ENCODE data around the gene HPS5.
"Not testable (repeated sequence)": the region's sequence is repeated elsewhere in the genome, so short reads cannot be mapped to it uniquely, and the experiment has no call there.

Gene HPS5

GRCh38 chr11:18321969-18322711 is at the start of gene HPS5, which contains the start of gene GTF2H1:
TSS of gene HPS5 (minus strand) at chr11:18322140. CDS start at chr11:18317858, 4,282 bp downstream.
TSS of gene GTF2H1 (plus strand) at chr11:18322567. CDS start at chr11:18333075, 10,508 bp downstream.
- peak; percentile 89 to 91 for DNase-seq (ENCODE audit: low read depth in 2 of 2)

GRCh38 chr11:18371279-18371678 is 49.3 kb upstream of the HPS5 start:
- DNase-seq (ENCODE audit: low read depth in 2 of 2) = no peak

- no peak for DNase-seq (ENCODE audit: low read depth in 2 of 2)
Measured at GRCh38 chr11:18369398-18369797, 47.5 kb upstream of the HPS5 start.

- DNase-seq (ENCODE audit: low read depth in 2 of 2) = no peak
Measured at GRCh38 chr11:18368221-18368620, 46.3 kb upstream of the HPS5 start.

- no peak for DNase-seq (ENCODE audit: low read depth in 2 of 2)
Measured at GRCh38 chr11:18367431-18367830, 45.5 kb upstream of the HPS5 start.

- DNase-seq (ENCODE audit: low read depth in 2 of 2) = no peak
Measured at GRCh38 chr11:18366286-18366685, 44.3 kb upstream of the HPS5 start.

- no peak for DNase-seq (ENCODE audit: low read depth in 2 of 2)
Measured at GRCh38 chr11:18365741-18366140, 43.8 kb upstream of the HPS5 start.

GRCh38 chr11:18364495-18365073 is 42.6 kb upstream of the HPS5 start:
- DNase-seq (ENCODE audit: low read depth in 2 of 2) = no peak

- no peak for DNase-seq (ENCODE audit: low read depth in 2 of 2)
Measured at GRCh38 chr11:18361154-18361553, 39.2 kb upstream of the HPS5 start.

GRCh38 chr11:18358646-18359045 is 36.7 kb upstream of the HPS5 start:
- DNase-seq (ENCODE audit: low read depth in 2 of 2) = no peak

GRCh38 chr11:18352581-18352980 is 30.6 kb upstream of the HPS5 start:
- DNase-seq (ENCODE audit: low read depth in 2 of 2) = no peak

GRCh38 chr11:18347471-18348125 is 25.7 kb upstream of the HPS5 start:
- DNase-seq (ENCODE audit: low read depth in 2 of 2) = no peak

GRCh38 chr11:18332891-18333290 is 11.0 kb upstream of the HPS5 start:
- DNase-seq (ENCODE audit: low read depth in 2 of 2) = no peak

- DNase-seq (ENCODE audit: low read depth in 2 of 2) = no peak
Measured at GRCh38 chr11:18332302-18332701, 10.4 kb upstream of the HPS5 start.

GRCh38 chr11:18330921-18331320 is 9.0 kb upstream of the HPS5 start:
- no peak for DNase-seq (ENCODE audit: low read depth in 2 of 2)

- DNase-seq (ENCODE audit: low read depth in 2 of 2) = no peak
Measured at GRCh38 chr11:18329196-18329870, 7.4 kb upstream of the HPS5 start.

GRCh38 chr11:18324381-18324780 is 2.4 kb upstream of the HPS5 start:
- DNase-seq (ENCODE audit: low read depth in 2 of 2) = no peak

GRCh38 chr11:18323881-18324280 is 1.9 kb upstream of the HPS5 start:
- not testable (repeated sequence) for DNase-seq (ENCODE audit: low read depth in 2 of 2)

- DNase-seq (ENCODE audit: low read depth in 2 of 2) = no peak
Measured at GRCh38 chr11:18322818-18323570, 1.1 kb upstream of the HPS5 start.

GRCh38 chr11:18321578-18321968 is 367 bp downstream of the HPS5 start:
- DNase-seq (ENCODE audit: low read depth in 2 of 2) = no peak

- DNase-seq (ENCODE audit: low read depth in 2 of 2) = no peak
Measured at GRCh38 chr11:18320617-18321016, 1.3 kb downstream of the HPS5 start.

- no peak for DNase-seq (ENCODE audit: low read depth in 2 of 2)
Measured at GRCh38 chr11:18319914-18320313, 2.0 kb downstream of the HPS5 start.
